PC-9 (cell line): ENCODE measurements around the gene SAMD5. TPM values are rescaled to one million over a fixed set of nuclear protein-coding genes. Genes with fewer than 3 reads are reported as not detected.

Experiments
- BruUV-seq: library from RNA; stranded (reverse); fragments of 400-500 nt; replicated peaks from 2 replicates; lab custom pipeline; 2021; lab: Mats Ljungman, UMichigan
- CTCF ChIA-PET: fragments of 300-600 bp; sonication (Branson Sonifier 250); formaldehyde crosslinking; loops from one replicate; lab custom pipeline; 2022; ENCODE audit warnings: antibody characterized with exemption; lab: Charles Lee
- POLR2A ChIA-PET: fragments of 300-600 bp; sonication (Branson Sonifier 250); formaldehyde crosslinking; loops from one replicate; lab custom pipeline; 2022; ENCODE audit warnings: antibody characterized with exemption; ENCODE audit not compliant: unreplicated experiment; lab: Charles Lee
- DNase-seq, 2 experiments: peaks; one replicate each; pipeline versions ENCODE4 v3.0.0 to v3.0.0-alpha.2; 2015 to 2022; ENCODE audit warnings: mixed read lengths in 1 of 2
- H2AFZ ChIP-seq: fragments of 200-600 bp; sonication (generic); 2 replicates; pipeline ENCODE4 v1.8.1; 2017; ENCODE audit warnings: antibody characterized with exemption
- H3F3A ChIP-seq: fragments of 200-600 bp; sonication (generic); 2 replicates; pipeline ENCODE4 v1.8.1; 2017; ENCODE audit warnings: antibody characterized with exemption, mild to moderate bottlenecking, low read depth; ENCODE audit not compliant: insufficient read depth
- H3K27ac ChIP-seq: fragments of 200-600 bp; sonication (generic); 2 replicates; pipeline ENCODE4 v1.6.1; 2016; ENCODE audit warnings: mixed run types
- H3K27me3 ChIP-seq: fragments of 200-600 bp; sonication (generic); 2 replicates; pipeline ENCODE4 v1.6.1; 2016; ENCODE audit warnings: low read depth, mixed run types; ENCODE audit not compliant: insufficient read depth
- H3K36me3 ChIP-seq: fragments of 200-600 bp; sonication (generic); 2 replicates; pipeline ENCODE4 v1.6.1; 2016; ENCODE audit warnings: low read depth, mixed run types
- H3K4me1 ChIP-seq: fragments of 200-600 bp; sonication (generic); replicated peaks from 2 replicates; pipeline ENCODE4 v1.6.1; 2016; ENCODE audit warnings: mixed run types; ENCODE audit not compliant: insufficient read depth
- H3K4me2 ChIP-seq: fragments of 200-600 bp; sonication (generic); 2 replicates; pipeline ENCODE4 v1.6.1; 2017; ENCODE audit warnings: mixed run types
- H3K4me3 ChIP-seq: fragments of 200-600 bp; sonication (generic); 2 replicates; pipeline ENCODE4 v1.6.1; 2016; ENCODE audit warnings: mixed run types
- H3K79me2 ChIP-seq: fragments of 200-600 bp; sonication (generic); 2 replicates; pipeline ENCODE4 v1.6.1; 2017; ENCODE audit warnings: low read depth, mixed run types
- H3K9me2 ChIP-seq: fragments of 200-600 bp; sonication (generic); 2 replicates; pipeline ENCODE4 v1.8.1; 2017; ENCODE audit warnings: mild to moderate bottlenecking; ENCODE audit not compliant: insufficient read depth
- H3K9me3 ChIP-seq: fragments of 200-600 bp; sonication (generic); 2 replicates; pipeline ENCODE4 v1.8.1; 2016; ENCODE audit warnings: low read depth; ENCODE audit not compliant: insufficient read depth
- H4K20me1 ChIP-seq: fragments of 200-600 bp; sonication (generic); 2 replicates; pipeline ENCODE4 v1.8.1; 2017; ENCODE audit not compliant: insufficient read depth
- CTCF ChIP-seq: fragments of 200-600 bp; sonication (generic); conservative IDR thresholded peaks from 2 replicates; pipeline ENCODE4 v1.6.1; 2017; ENCODE audit warnings: mixed run types, antibody characterized with exemption, mild to moderate bottlenecking, moderate library complexity
- EZH2 ChIP-seq: fragments of 200-600 bp; sonication (generic); IDR thresholded peaks from 2 replicates; pipeline ENCODE4 v1.8.0; 2017; ENCODE audit warnings: antibody characterized with exemption, low read depth
- intact Hi-C: fragments of 100-400 bp; cut with micrococcal nuclease; formaldehyde crosslinking; loops from one replicate; pipeline ENCODE4 v1.10.0; 2022; ENCODE audit not compliant: unreplicated experiment
- total RNA-seq: library from RNA; stranded (reverse); gene quantifications from 2 replicates; pipeline ENCODE4 v1.2.3, GENCODE V29; 2021

SAMD5 gene
- total RNA-seq, 1 experiment from 2014 or later = 1.2 TPM

- no peak overlapping the region for H2AFZ ChIP-seq
- ChIA-PET POLR2A (no interaction called here), CTCF (no interaction called here)
- intact Hi-C loops = no loop called here
- H3K9me3 ChIP-seq = no peaks in the 10 kb centered on the region
- no peaks in the 10 kb centered on the region for H3K79me2 ChIP-seq
- 0 out of 2 replicates have a peak, but pooled peaks cover 3% of the 10 kb centered on the region for H3K9me2 ChIP-seq
- no peaks in the 10 kb centered on the region for H3K27me3 ChIP-seq
- no peaks in the 10 kb centered on the region for H3K36me3 ChIP-seq
- no peaks in the 10 kb centered on the region for H3K4me1 ChIP-seq
- H3F3A ChIP-seq = no peaks in the 10 kb centered on the region
- no peak for TF ChIP-seq EZH2
- TF ChIP-seq CTCF = no peak
- H3K4me2 ChIP-seq = no peak overlapping the region
- DNase-seq = no peak
- H3K27ac ChIP-seq = no peak overlapping the region
- no peaks in the 10 kb centered on the region for H4K20me1 ChIP-seq
- BruUV-seq = no TSS peak
- H3K4me3 ChIP-seq = no peak overlapping the region
Observed at GRCh38 chr6:147548921-147549475, 40.5 kb downstream of the SAMD5 start.

GRCh38 chr6:147549531-147549930, 41.0 kb downstream of the SAMD5 start:
- Histone ChIP-seq H3K4me1 (no peaks in the 10 kb centered on the region), H2AFZ (no peak overlapping the region), H3K9me3 (no peaks in the 10 kb centered on the region), H3K9me2 (0 out of 2 replicates have a peak, but pooled peaks cover 3% of the 10 kb centered on the region), H3F3A (no peaks in the 10 kb centered on the region), H3K27ac (no peak overlapping the region), H3K4me2 (no peak overlapping the region), H3K27me3 (no peaks in the 10 kb centered on the region), H3K79me2 (no peaks in the 10 kb centered on the region), H3K36me3 (no peaks in the 10 kb centered on the region), H3K4me3 (no peak overlapping the region), H4K20me1 (no peaks in the 10 kb centered on the region)
- intact Hi-C loops = no loop called here
- TF ChIP-seq EZH2 (no peak), CTCF (no peak)
- no peak for DNase-seq
- ChIA-PET CTCF (no interaction called here), POLR2A (no interaction called here)
- no TSS peak for BruUV-seq

GRCh38 chr6:147551976-147552375, 43.5 kb downstream of the SAMD5 start:
- CTCF ChIA-PET = no interaction called here

More at GRCh38 chr6:147551976-147552375, 43.5 kb downstream of the SAMD5 start:
- Histone ChIP-seq H3K9me2 (0 out of 2 replicates have a peak, but pooled peaks cover 3% of the 10 kb centered on the region), H3K79me2 (no peaks in the 10 kb centered on the region), H3K4me3 (no peak overlapping the region), H3K4me2 (no peak overlapping the region), H3K4me1 (no peaks in the 10 kb centered on the region), H3K27me3 (no peaks in the 10 kb centered on the region), H2AFZ (no peak overlapping the region), H3K9me3 (no peaks in the 10 kb centered on the region), H3F3A (no peaks in the 10 kb centered on the region), H4K20me1 (no peaks in the 10 kb centered on the region), H3K36me3 (no peaks in the 10 kb centered on the region), H3K27ac (no peak overlapping the region)
- POLR2A ChIA-PET = interaction anchor here (0.6 kb wide), 1 partner anchor 41 kb away, joined by 3 read pairs; no protein-coding TSS in a partner anchor
- intact Hi-C loops = no loop called here
- no peak for DNase-seq
- BruUV-seq = no TSS peak
- TF ChIP-seq CTCF = no peak
- no peak for TF ChIP-seq EZH2
